CD4-positive, alpha-beta T cell treated with Interleukin-4 for 1 hour (primary cell): ENCODE measurements around the gene SPTB.

Source experiments
- DNase-seq, 2 donors: peaks; one replicate each; pipeline ENCODE4 v3.0.0-alpha.2; 2020 to 2022

Gene SPTB

DNA sequence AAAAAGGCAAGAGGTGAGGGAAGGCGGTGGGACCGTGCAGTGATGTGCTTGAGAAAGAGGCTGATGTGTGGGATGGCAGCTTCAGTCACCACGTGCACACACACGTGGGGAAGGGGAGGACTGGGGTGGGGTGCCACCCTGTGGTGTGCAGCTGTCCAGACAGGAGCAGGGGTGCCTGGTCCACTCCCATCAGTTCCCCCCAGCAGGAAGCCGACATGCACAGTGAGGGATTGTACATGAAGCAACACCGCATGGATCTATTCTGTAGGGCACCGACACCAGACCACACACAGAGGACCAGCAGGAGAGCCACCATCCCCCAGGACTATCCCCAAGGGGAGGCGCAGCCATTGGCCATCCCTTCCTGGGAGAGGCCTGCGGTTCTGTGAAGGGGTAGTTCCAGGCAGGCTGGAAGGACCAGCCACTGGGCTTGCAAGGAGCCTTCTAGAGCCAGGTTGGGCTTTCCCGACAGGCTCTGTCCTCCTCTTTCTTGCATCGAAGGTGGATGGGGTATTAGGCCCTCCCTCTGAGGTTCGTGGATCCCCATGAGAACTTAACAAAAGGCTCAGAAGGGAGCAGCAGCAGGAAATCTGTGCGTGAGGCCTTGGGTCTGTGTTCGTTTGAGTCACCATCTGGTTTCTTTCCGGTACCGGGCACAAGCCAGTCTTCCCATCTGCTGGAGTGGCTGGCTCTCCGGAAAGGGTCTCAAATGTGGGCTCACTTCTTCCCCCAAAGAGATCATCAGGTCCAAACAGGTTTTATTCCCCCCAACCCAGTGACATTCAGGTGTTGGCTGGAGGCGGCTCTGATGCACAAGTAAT, 115.7 kb downstream of the SPTB start:
- no peak for DNase-seq

DNA sequence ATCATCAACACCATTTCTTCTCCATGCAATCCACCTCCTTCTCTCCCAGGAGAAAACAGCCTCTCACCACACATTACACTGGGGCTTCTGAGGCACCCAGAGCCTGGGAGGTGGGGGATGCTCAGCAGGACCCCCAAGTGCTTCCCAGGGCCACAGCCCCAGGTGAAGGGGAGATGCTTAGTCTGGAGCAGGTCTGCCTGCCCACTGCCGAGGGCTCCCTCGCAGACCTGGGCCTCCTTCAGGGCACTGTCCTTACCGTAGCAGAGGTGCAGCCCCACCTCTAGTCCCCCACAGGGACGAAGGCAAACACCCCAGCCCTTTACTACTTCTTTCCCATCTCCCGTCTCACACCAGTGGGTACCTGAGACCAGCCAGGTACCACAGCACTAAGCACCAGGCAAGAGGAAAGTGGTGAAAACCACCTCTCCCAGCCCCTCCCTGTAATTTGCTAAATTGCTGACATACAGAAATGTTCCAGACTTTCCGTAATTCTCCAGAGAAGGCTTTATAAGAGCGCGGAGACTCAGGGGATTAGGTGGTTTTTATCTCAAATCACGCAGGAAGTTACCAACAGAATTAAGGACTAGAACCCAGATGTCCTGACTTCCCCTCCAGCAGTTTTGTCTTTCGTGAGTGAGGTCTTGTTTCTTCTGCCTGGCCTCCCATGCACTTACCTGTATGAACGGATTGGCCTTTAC, 116.5 kb downstream of the SPTB start:
- DNase-seq, result no peak

DNA sequence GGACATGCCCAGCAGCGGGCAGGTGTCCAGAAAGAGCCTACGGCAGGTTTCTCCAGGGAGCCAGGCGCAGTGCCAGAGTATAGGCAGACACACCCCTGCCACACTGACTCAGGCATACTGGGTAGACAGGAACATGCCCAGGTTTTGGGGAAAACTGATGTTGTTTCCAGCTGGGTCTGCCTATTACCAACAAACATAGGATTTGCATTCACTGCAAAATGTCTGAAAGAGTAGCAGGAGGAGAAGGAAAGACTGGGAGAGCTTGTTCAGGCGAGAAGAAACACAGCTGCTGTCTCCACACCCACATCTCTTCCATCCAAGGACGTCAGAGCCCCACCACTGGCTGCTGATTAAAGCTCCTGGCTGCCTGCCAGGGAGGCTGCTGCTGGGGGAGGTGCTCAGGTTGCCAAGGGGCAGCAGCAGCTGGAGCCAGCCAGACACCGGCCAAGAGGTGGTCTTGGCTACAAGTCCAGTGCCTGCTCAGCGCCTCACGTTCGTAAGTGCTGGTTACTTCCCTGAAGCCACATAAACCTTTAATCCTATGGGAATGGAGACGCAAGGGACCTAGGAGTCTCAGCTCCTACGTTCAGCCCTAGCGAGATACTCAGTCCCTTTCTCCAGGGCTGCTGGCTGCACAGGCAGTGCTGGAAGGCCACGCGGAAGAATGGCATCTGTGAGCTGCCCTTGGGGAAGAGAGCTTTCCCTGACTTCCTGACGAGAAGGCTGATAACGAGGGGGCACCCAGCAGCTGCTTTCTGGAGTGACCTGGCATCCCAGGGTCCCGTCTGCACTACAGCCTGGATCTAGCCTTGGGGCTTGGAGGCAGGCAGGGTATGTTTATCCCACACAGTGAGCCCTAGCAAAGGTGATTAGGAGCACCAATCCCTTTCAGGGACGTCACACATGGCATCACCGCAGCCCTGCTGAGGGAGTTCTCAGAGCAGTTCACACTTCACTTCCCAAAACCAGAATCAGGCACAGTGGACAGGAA, 117.4 kb downstream of the SPTB start:
- DNase-seq, result peak; percentile 18 to 42

DNA sequence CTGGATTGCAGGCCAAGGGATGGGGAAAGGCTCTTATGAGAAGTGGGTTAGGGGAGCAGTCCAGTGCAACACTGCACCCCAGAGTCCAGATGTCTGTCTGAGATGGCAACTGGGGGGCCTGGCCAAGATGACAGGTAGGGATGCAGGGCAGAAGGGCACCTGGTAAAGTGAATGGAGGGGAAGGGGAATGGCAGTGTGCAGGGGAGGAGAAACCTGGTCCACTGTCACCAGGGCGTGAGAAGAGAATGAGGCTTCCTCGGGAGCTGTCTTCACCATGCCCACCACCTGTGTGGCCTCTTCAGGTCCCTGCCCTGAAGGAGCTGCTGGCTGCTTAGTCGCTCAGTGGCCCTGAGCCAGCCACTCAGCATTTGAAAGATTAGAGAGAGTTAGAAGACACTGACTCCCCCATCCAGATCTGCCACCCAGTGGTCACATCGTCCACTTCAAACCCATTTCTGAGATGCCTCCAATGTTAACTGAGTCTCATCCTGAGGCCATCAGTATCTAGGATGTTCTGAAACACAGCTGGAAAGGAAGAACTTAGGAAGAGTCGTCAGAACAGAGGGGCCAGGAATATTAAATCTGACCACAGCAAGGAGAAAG, 118.2 kb downstream of the SPTB start:
- no peak for DNase-seq

DNA sequence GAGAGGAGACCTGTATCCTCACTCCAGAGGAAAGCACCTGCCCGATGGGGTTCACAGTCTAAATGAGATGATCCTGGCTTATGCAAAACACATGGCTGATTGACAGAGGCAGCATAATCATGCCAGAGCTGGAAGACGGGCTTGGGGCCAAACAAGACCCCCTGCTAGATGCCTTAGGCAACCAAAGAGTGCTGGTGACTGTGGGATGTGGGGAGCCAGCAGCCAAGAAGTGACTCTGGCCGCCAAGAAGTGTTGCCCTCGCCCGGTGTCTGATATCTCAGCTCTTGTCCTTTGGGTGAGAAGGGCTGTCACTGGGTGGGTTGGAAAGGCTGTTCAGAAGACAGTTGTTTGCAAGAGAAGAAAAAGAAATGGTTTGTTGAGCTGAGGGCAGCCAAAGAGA, 118.8 kb downstream of the SPTB start:
- DNase-seq, result no peak

DNA sequence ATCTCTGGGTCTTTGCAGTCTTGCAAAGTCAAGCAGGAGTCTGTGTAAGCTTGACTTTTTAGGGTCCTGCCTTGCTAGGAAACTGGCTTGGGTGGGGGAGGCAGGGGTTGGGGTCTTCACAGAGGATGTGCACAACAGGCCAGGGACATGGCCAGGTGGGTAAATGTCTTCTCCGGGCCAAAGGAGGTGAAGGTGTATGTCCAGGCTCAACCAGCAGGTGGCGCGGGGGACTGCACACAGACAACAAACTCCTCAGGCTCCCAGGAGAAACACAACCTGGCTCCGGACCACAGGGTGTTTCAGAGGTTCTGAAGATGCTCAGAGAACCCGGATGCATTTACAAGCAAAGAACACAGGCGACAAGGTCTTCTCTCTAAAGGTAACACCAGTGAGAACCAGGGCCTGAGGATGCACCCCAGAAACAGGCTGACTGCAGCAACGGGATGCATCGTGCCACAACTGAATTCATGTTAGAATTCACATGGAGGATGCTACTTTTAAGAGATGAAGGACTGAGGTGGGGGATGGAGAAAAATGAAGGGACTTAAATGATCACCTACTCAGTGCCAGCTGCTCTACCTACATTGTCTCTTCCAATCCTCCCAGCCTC, 119.5 kb downstream of the SPTB start:
- DNase-seq, result peak; percentile 51 to 64

DNA sequence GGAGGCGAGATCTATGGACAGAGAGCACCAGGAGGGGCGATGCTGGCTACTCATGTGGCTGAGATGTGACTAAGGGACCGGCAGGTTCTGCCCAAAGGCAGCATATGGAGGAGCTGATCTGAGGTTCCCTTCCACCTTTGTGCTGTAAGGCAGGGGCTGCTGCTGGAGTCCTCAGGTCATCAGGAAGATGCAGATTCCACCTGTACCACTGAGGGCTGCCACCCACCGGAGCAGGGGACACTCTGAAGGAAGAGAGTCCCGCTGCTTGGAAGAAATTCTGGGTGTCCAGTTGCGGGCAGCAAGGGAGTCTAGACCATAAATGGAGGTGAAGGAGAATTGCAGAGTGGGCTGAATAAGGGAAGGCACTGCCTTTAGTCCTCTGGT, 120.2 kb downstream of the SPTB start:
- no peak for DNase-seq

DNA sequence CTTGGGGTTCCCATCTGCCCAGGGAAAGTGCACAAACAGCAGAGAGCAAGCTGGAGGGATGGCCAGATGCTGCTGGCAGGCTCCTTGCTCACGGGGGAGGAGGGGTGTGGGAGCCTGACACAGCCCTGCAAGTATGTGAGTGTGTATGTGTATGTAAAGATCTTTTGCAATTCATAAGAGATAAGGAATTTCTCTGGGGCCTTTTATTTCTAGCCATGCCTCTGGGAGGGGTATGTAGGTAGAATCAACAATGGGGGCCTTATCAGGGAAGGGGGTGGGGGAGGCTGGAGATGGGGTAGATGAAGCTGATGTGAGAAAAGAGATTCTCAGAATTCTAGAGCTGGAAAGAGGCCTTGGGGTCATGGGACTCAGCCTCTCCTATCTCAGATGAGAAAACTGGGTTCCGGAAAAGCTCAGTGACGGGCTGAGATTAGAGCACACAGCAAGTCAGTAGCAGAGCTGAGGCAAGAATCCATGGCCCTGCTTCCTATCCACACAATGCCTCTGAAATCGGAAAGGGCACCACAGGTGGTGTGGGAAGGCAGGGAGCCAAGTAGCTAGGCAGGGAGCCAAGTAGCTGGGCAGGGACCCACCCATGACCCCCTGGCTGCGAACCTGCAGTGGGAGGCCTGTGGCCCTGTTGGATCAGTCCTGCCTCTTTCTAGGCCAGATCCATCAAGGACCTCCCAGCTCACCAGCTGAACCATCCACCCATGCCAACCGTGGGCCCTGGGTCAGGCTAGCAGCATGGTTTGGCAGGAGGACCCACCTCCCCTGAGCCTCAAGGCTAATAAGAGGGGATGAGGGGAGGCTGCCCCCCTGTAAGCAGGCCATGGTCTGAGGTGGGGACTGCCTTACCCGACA, 120.8 kb downstream of the SPTB start:
- DNase-seq, result no peak

DNA sequence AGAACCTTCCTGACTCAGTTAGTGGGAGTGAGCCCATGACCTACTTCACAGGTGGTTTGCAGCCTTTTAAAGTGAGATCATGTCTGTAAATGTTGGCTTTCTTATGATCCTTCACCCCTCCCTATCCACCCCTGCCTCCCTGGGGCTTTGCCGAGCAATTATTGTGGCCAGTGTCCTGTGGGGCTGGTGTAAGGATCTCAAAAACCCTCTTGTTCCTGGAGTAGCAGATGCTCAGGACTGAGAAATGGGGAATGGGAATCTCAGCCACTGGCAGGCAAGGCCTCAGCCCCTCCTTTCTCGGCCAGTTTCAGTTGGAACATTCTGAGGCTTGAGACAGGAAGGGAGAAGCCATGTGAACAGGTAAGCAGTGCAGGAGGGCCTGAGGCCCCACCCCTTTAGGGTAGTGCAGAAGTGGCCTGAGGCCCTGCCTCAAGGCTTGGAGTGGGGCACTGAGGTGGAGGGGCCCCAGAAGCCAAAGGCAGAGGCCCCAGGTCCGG, 121.6 kb downstream of the SPTB start:
- DNase-seq, result peak in 1 of 2 donors; percentile 29

DNA sequence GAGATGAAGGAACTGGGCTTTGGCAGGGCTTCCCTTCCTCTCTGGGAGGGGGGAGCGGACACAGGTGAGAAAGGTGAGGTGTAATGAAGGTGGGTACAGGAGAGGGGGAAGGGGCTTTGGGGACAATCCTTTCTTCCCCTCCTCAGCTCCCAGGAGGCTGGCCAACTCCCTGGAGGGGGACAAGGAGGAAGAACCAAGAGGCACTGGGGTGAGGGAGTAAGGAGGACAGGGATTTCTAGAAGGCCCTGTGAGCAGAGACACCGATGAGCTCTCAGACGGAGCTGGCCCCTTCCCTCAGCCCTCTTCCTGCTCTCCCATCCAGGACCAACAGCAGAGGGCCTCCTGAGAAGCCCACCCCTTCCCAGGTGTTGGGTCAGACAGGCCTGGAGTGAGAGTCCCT, 122.1 kb downstream of the SPTB start:
- DNase-seq, result no peak

DNA sequence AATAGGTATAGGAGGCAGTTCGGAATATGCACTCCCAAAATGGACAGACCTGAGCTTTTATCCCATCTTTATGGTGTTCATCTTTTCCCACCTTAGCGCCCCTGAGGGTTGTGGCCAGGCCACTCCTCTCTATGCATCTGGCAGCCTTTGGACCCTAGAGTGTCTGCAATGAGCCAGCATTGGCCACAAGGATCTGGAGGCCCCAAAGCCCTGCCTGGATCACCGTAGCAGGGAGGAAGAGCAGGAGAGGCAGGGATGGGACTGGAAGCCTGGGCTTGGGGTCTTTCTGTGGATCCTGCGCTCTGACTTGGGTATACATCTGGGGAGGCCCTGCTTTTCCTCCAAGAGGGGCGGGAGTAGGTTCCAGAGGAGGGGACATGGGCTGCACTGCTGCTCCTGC, 123.0 kb downstream of the SPTB start:
- no peak for DNase-seq

DNA sequence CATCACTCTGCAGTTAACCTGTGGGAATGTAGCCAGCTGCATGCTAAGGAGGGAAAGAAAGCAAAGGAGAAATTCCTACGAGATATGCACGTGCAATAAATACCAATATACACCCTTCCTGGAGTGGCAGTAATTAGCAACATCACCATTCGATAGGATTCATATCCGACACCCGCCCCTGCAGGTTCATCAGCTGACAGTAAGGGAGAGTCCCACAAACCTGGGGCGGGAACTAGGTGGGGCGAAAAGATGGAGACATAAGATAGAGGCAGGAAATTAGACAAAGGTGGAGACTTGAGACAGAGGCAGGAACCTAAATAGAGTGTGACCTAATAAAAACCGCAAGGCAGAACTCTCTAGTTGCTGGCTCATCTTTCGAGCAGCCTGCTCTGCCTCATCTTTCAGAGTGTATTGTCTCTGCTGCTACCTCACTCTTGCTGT, 123.9 kb downstream of the SPTB start:
- DNase-seq, result peak; percentile 69 to 87

DNA sequence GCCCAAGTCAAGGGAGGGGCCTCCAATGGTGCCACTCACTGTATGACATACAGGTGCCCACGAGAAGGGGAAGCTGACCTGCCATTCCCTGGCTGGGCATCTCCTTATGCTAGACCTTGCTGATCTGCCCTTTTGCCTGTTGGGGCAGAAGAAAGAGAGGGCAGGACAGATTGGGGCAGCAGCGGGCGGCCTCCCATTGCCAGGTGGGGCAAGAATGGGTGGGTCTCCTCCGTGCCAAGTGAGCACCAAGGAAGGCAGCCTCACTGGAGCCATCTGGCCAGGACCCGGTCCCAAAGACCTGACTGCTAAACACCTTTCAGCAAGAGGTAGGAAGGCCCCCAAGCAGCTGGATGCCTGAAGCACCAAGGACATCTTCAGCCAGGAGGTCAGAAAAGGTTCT, 125.0 kb downstream of the SPTB start:
- DNase-seq, result no peak

DNA sequence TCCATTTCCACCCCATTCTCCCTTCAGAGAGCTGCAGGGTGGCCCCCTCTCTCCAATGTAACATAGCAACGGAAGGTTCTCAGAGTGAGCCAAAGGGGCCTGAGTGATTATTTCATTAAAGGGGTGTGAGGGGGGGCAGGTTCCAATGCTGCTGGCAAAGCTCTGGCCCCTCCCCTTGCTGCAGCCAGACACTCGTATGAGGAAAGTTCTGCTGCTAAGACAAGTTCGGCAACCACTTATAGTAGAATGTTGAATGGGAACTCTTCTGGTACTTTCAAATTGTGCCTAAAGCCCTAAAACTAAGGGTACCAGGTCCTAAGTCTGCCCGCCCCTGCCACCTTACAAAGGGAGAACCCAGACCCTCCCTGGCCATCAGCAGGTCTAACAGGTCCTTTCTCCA, 125.7 kb downstream of the SPTB start:
- DNase-seq, result no peak

DNA sequence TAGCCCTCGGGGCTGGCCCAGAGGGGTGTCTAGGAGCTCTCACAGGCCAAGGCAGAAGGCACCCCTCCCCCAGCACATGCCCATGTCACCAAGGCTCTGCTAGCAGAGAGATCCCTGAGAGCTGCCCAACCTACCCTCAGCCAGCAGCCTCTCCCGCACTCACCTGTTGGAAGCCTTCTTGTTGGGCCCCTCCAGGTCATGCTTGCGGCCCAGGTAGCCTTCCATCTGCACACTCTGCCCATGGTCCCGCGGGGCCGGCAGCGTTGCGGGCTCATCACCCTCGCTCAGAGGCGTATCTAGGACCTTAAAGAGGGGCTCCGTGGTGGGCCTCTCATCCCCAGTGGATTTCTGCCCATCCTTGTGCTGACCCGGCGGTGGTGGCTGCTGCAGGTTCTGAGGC, 126.3 kb downstream of the SPTB start:
- DNase-seq, result no peak

DNA sequence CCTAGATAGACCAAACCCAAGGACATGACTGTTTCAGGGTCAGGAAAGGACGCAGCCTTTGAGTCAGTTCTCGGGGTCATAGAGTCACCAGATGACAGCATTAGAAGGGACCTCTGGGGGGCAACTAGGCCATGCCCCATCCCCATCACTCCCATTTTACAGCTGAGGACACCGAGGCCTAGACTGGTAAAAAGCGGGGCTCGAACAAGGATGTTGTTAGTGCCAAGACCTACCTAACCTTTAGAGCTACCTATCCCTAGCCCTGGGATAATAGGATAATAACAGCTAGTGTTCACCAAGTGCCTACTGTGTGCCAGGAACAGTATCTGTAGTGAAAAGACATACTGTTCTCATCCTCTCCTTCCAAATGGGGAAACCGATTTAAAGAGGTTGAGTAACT, 126.8 kb downstream of the SPTB start:
- no peak for DNase-seq

DNA sequence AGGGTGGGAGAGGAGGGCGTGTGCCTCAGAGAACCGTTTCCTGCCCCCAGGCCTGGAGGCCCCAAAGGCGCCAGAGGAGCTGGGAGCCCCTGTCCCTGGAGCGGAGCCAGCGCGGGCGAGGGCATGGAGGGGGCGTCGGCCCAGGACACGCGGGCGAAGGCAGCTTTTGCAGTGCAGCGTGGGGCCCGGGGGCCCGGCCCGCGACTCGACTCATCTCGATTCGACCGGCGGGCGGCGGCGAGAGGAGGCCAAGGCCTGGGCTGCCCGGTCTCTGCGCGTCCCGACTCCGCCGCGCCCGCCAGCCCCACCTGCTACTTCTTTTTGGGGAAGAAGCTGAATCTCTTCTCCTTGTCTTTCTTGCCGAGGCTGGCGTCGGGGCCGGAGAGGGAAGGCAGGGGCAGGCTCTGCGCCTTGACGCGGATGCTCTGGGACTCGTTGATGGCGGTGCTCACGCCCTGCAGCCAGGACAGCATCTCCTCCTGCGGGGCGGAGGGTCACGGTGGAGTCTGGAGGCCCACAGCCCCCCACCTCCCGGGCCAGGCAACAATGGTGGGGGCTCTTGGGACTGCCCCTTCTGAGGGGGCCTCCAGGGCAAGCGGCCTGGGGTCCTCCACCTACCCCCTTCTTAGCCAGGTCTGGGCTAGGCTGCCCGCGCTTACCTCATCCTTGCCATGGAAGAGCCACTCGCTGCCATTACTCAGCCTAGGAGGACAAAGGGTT, 130.6 kb downstream of the SPTB start:
- no peak for DNase-seq

DNA sequence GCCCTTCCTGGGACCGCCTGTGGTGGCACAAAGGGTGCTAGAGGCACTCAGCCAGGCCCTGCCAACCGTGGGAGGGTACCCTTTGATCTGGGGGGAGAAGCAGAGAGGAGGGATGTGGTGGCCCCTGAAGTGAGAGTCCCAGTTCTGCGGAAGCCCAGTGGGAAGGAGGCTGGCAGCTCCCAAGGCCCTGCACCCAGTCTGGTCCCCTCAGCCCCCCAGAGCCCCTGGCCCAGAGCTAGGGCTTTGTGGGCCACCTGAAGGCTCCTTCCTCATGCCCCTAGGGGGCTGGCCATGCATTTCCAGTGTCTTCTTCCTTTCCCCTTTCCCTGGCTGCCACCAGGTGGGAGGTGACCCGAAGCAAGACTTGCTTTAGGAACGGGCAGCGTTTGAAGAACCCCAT, 131.2 kb downstream of the SPTB start:
- no peak for DNase-seq

DNA sequence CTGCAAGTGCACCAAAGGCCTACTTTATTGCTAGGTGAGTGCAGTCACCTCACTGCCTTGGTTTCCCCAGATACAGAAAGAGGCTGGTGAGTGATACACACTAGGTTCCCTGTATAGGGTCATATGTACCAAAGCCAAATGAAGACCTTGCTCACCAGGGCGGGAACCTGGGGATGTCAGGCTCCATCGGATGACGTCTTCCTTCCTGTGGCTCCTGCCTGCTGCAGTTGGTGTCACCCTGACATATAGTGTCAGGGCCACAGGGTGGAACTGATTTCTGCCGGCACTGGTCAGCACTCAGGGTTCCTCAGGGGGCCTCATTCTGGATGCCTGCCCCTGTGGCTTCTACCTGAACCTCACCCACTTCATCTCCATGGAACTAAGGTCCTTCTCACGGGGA, 132.4 kb downstream of the SPTB start:
- DNase-seq, result no peak
